ENCODE results near the gene MISP.

The MISP gene

DNA sequence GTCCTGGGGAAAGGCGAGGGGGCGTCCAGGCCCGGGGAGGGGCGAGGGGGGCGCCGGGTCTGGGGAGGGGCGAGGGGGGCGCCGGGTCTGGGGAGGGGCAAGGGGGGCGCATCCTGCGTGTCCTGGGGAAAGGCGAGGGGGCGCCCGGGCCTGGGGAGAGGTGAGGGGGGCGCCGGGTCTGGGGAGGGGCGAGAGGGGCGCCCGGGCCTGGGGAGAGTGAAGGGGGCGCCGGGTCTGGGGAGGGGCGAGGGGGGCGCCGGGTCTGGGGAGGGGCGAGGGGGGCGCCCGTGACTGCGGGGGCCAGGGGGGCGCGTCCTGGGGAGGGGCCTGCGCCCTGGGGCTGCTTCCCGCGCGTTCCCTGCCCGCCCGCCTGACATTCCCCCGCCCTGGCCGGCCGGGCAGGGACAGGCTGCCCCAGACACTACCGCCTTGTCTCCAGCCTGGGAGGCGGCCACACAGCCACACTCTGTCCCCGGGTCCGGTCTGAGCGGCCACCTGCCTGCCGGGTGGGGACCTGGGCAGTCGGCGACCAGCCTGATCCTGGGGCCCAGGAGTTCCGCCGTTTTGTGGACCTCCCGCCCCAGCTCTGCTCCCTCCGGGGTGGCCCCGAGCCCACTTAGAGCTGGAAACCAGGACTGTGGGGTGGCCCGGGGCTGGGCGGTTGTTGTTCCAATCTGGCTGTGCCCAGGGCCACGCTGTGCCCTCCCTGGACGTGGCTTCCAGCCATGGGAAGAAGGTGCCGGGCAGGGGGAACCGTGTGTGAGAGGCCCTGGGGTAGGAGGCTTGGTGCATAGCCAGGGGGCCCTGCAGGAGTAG lies 30.4 kb upstream of the MISP start:
- DNase-seq (ENCODE audit: extremely low read depth, low read depth): no peak
- TF ChIP-seq CTCF (IDR thresholded peaks at IDR 0.05; ENCODE audit: low read depth, low read length): no peak

- no peak for TF ChIP-seq CTCF (IDR thresholded peaks at IDR 0.05; ENCODE audit: low read depth, low read length)
- DNase-seq (ENCODE audit: extremely low read depth, low read depth): no peak
Observed at GRCh38 chr19:722553-723101, 28.3 kb upstream of the MISP start.

GRCh38 chr19:723247-723646 lies 27.7 kb upstream of the MISP start:
- no peak for TF ChIP-seq CTCF (IDR thresholded peaks at IDR 0.05; ENCODE audit: low read depth, low read length)
- DNase-seq (ENCODE audit: extremely low read depth, low read depth): no peak

DNA sequence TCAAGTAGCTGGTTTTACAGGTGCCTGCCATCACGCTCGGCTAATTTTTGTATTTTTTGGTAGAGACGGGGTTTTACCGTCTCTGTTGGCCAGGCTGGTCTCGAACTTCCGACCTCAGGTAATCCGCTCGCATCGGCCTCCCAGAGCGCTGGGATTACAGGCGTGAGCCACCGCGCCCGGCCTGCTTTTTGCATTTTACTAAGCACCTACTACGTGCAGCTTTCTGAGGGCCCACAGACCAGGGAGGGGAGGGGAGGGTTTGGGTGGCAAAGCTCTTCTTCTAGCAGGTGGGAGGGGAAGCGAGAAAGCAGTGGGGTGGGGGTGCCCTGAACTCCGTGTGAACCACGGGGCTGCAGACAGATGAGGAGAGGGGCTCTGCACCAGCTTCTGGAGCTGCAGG lies 27.2 kb upstream of the MISP start:
- no peak for DNase-seq (ENCODE audit: extremely low read depth, low read depth)
- TF ChIP-seq CTCF (IDR thresholded peaks at IDR 0.05; ENCODE audit: low read depth, low read length): no peak

DNA sequence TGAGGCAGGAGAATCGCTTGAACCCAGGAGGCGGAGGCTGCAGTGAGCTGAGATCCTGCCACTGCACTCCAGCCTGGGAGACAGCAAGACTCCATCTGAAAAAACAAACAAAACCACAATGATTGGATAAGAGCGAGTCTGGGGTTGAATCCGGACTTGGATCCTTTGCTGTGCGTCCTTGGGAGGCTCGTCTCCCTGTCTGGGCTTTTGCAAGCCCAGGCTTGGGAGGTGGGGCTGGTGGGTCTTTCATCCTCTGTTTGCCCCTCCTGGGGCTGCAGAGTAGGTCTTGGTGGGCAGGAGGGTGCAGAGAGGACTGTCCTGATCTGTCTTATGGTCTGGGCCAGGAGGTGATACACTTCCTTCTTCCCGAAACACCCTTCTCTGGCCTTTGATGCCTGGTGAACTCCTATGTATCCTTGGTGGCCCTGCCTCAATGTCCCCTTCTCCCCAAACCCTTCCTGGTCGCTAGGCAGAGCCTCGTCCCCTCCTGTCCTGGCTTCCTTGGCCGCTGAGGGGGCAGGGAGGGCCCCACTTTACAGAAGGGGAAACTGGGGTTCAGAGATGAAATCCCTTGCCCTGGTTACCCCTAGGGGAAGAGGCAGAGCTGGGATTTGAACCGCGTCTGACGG lies 25.3 kb upstream of the MISP start:
- no peak for TF ChIP-seq CTCF (IDR thresholded peaks at IDR 0.05; ENCODE audit: low read depth, low read length)
- DNase-seq (ENCODE audit: extremely low read depth, low read depth): no peak

DNA sequence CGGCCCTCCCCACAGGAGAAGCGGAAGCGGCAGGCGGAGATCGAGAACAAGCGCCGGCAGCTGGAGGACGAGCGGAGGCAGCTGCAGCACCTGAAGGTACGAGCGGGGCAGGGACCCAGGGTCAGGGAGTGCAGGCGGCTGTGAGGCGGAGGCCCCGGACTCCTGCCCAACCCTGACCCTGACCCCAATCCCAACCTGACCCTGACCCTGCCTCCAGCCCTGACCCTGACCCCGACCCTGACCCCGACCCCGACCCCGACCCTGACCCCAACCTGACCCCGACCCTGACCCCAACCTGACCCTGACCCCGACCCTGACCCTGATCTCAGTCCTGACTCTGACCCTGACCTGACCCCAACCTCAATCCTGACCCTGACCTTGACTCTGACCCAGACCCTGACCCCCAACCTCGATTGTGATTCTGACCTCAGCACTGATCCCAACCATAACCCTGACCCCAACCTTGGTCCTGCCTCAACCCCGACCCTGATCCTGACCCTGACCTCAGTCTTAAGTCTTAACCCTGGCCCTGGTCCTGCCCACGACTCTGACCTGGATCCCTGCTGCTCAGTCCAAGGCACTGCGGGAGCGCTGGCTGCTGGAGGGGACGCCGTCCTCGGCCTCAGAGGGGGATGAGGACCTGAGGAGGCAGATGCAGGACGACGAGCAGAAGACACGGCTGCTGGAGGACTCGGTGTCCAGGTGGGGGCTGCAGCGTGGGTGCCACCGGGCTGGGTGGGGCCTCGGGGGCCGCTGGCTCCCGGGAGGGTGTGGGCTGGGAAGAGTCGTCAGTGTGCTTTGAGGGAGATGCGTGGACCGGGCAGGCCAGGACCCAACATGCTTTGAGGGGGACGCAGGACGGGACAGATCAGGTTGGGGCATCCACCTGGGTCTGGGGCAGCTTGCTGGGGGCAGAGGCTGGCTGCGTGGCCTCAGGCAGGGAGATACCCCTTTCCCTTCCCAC lies 23.6 kb upstream of the MISP start:
- DNase-seq (ENCODE audit: extremely low read depth, low read depth): no peak
- no peak for TF ChIP-seq CTCF (IDR thresholded peaks at IDR 0.05; ENCODE audit: low read depth, low read length)

Data from AG09319 (cell line).